Measurements from ENCODE around the gene HAGH. TPM values are rescaled to one million over a fixed set of nuclear protein-coding genes. Genes with fewer than 3 reads are reported as not detected.

The HAGH gene
- total RNA-seq, 4 donors from 2014 or later = 124 to 245 (median 175) TPM

DNA sequence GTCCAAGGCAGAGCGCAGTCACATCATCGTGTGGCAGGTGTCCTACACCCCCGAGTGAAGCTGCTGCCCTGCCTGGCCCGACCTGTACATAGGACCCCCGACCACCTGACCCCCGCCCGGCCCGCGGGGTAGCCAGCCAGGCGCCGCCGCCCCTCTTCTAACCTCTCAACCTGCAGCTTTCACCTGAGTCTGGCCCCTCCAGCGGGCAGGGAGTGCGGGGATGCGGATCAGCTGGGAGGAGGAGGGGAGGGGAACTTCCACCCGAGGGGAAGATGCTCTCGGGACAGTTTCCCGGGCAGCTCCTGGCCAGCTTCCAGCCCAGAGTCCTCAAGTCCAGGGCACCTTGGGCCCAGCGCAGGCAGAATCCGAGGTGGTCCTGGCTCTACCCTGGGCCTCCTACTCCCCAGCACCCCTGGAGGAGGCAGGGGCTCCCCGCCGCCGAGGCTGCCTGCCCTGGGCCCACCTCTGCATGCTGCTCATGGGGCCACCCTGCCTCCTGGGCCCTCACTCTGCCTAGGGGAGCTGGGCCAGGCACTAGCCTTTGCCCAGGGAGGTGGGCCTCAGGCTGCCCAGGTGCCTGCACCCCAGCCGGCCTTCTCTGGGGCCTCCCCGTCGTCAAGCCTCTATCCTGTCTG lies 57.7 kb downstream of the HAGH start:
- Histone ChIP-seq H3K9me3 (no peaks in the 10 kb centered on the region), H3K27me3 (no peaks in the 10 kb centered on the region), H3K4me1 (peaks cover 0 to 44% (median 16%) of the 10 kb centered on the region in 3 donors), H3K4me3 (no peak overlapping the region), H3K36me3 (peaks cover 0 to 61% of the 10 kb centered on the region in 2 donors), H3K27ac (peak overlapping the region in 3 of 4 donors; percentile 24 to 98 (median 96))
- no peak for TF ChIP-seq POLR2A (IDR thresholded peaks at IDR 0.05)
- TF ChIP-seq POLR2AphosphoS5 (IDR thresholded peaks at IDR 0.05) = no peak
- no peak for TF ChIP-seq EP300 (IDR thresholded peaks at IDR 0.05)
- TF ChIP-seq, protein P1, sequence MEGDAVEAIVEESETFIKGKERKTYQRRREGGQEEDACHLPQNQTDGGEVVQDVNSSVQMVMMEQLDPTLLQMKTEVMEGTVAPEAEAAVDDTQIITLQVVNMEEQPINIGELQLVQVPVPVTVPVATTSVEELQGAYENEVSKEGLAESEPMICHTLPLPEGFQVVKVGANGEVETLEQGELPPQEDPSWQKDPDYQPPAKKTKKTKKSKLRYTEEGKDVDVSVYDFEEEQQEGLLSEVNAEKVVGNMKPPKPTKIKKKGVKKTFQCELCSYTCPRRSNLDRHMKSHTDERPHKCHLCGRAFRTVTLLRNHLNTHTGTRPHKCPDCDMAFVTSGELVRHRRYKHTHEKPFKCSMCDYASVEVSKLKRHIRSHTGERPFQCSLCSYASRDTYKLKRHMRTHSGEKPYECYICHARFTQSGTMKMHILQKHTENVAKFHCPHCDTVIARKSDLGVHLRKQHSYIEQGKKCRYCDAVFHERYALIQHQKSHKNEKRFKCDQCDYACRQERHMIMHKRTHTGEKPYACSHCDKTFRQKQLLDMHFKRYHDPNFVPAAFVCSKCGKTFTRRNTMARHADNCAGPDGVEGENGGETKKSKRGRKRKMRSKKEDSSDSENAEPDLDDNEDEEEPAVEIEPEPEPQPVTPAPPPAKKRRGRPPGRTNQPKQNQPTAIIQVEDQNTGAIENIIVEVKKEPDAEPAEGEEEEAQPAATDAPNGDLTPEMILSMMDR (IDR thresholded peaks at IDR 0.05) = no peak
- no peak for ATAC-seq
- 60 to 80% methylated on average over 1 of the region's 26 CpGs for WGBS, 2 donors (ENCODE audit: low coverage in 1 of 2)

DNA sequence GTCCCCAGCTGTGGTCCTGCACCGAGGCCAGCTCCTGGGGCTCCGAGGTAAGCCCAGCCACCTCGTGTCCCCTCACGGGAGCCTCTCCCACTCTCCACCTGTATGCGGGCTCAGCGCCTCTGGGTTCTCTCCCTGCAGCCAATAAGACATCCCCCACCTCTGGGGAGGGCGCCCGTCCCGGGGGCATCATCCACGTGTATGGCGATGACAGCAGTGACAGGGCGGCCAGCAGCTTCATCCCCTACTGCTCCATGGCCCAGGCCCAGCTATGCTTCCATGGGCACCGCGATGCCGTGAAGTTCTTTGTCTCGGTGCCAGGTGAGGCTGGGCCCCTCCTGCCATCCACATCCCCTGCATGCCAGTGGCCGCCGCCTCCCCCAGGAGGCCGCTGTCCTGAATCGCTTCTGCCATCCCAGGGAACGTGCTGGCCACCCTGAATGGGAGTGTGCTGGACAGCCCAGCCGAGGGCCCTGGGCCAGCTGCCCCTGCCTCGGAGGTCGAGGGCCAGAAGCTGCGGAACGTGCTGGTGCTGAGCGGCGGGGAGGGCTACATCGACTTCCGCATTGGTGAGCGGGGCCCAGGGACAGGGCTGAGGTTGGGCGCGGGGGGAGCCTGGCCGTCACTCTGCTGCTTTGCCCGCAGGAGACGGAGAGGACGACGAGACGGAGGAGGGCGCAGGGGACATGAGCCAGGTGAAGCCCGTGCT lies 58.4 kb downstream of the HAGH start:
- 65% methylated on average over 5 of the region's 41 CpGs; no CpG with 5 or more reads in 1 of the 2 donors for WGBS, 2 donors (ENCODE audit: low coverage in 1 of 2)
- Histone ChIP-seq H3K9me3 (no peaks in the 10 kb centered on the region), H3K27me3 (no peaks in the 10 kb centered on the region), H3K36me3 (peaks cover 0 to 67% of the 10 kb centered on the region in 2 donors), H3K27ac (no peak overlapping the region), H3K4me1 (peaks cover 0 to 45% (median 13%) of the 10 kb centered on the region in 3 donors), H3K4me3 (no peak overlapping the region)
- no peak for TF ChIP-seq EP300 (IDR thresholded peaks at IDR 0.05)
- no peak for TF ChIP-seq POLR2A (IDR thresholded peaks at IDR 0.05)
- TF ChIP-seq, protein P1 (IDR thresholded peaks at IDR 0.05) = no peak
- no peak for TF ChIP-seq POLR2AphosphoS5 (IDR thresholded peaks at IDR 0.05)
- no peak for ATAC-seq

DNA sequence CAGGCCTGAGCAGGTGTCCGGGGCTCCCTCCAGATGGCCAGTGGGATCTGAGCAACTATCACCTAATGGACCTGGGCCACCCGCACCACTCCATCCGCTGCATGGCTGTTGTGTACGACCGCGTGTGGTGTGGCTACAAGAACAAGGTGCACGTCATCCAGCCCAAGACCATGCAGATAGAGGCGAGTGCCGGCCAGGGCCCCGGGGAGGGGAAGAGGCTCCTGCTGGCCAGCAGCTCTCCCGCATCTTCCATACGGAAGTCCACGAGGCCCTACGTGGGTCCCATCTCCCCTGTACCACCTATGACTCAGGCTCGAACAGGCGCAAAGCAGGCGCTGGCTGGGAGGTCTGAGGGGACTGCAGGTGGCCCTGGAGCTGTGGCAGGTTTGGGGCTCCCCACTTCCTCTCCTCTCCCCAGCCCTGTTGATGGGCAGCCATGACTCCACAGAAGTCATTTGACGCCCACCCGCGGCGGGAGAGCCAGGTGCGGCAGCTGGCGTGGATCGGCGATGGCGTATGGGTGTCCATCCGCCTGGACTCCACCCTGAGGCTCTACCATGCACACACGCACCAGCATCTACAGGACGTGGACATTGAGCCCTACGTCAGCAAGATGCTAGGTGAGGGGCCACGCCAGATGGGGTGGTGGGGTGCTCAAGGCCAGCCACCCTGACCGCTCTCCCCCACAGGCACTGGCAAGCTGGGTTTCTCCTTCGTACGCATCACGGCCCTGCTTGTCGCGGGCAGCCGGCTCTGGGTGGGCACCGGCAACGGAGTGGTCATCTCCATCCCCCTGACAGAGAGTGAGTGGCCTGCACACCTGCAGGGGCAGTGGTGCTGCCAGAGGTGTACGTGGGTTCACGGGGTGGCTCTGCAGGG lies 59.3 kb downstream of the HAGH start:
- Histone ChIP-seq H3K4me1 (peaks cover 0 to 46% (median 13%) of the 10 kb centered on the region in 3 donors), H3K27me3 (no peaks in the 10 kb centered on the region), H3K9me3 (no peaks in the 10 kb centered on the region), H3K36me3 (peaks cover 0 to 76% of the 10 kb centered on the region in 2 donors), H3K27ac (no peak overlapping the region), H3K4me3 (no peak overlapping the region)
- no peak for ATAC-seq
- WGBS, 2 donors (ENCODE audit: low coverage in 1 of 2) = 90% methylated on average over 4 of the region's 42 CpGs; no CpG with 5 or more reads in 1 of the 2 donors
- TF ChIP-seq, protein P1 (IDR thresholded peaks at IDR 0.05) = no peak
- TF ChIP-seq EP300 (IDR thresholded peaks at IDR 0.05) = no peak
- TF ChIP-seq POLR2A (IDR thresholded peaks at IDR 0.05) = no peak
- no peak for TF ChIP-seq POLR2AphosphoS5 (IDR thresholded peaks at IDR 0.05)

DNA sequence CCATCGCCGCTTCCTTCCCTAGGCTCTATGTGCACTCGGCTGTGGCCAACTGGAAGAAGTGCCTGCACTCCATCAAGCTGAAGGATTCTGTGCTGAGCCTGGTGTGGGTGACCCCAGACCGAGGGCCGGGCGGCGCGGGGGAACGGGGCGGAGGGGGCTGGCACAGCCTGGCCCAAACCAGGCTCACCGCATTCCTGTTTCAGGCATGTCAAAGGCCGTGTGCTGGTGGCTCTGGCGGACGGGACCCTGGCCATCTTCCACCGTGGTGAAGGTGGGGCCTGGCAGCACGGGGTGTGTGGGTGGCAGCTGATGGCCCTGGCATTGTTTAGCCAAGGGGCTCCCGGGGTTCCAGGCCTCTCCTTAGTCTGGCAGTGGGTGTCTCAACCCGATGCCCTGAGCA lies 59.9 kb downstream of the HAGH start:
- H3K4me3 ChIP-seq = no peak overlapping the region
- H3K4me1 ChIP-seq = peaks cover 0 to 39% (median 13%) of the 10 kb centered on the region in 3 donors
- no peak overlapping the region for H3K27ac ChIP-seq
- no peaks in the 10 kb centered on the region for H3K9me3 ChIP-seq
- 100% methylated on average over 2 of the region's 18 CpGs; no CpG with 5 or more reads in 1 of the 2 donors for WGBS, 2 donors (ENCODE audit: low coverage in 1 of 2)
- H3K36me3 ChIP-seq = peaks cover 0 to 82% of the 10 kb centered on the region in 2 donors
- no peak for ATAC-seq
- no peaks in the 10 kb centered on the region for H3K27me3 ChIP-seq
- TF ChIP-seq, protein P1 (IDR thresholded peaks at IDR 0.05) = no peak
- TF ChIP-seq POLR2AphosphoS5 (IDR thresholded peaks at IDR 0.05) (no peak), EP300 (IDR thresholded peaks at IDR 0.05) (no peak), POLR2A (IDR thresholded peaks at IDR 0.05) (no peak)
